Fibroblast of skin of back (primary cell): ENCODE data around the gene MAGEC1. TPM values are rescaled to one million over a fixed set of nuclear protein-coding genes. Genes with fewer than 3 reads are reported as not detected.
"Not testable (repeated sequence)": the region's sequence is repeated elsewhere in the genome, so short reads cannot be mapped to it uniquely, and the experiment has no call there.

ENCODE experiments used
- DNase-seq: peaks from one replicate; pipeline ENCODE4 v3.0.0-alpha.2; 2013
- polyA plus RNA-seq, 2 experiments: library from polyadenylated mRNA; unstranded; fragments of 120-200 nt; gene quantifications; one replicate each; pipeline ENCODE4 v1.2.1, GENCODE V29; 2013; ENCODE audit not compliant: insufficient read length in 2 of 2

The MAGEC1 gene, protein sequence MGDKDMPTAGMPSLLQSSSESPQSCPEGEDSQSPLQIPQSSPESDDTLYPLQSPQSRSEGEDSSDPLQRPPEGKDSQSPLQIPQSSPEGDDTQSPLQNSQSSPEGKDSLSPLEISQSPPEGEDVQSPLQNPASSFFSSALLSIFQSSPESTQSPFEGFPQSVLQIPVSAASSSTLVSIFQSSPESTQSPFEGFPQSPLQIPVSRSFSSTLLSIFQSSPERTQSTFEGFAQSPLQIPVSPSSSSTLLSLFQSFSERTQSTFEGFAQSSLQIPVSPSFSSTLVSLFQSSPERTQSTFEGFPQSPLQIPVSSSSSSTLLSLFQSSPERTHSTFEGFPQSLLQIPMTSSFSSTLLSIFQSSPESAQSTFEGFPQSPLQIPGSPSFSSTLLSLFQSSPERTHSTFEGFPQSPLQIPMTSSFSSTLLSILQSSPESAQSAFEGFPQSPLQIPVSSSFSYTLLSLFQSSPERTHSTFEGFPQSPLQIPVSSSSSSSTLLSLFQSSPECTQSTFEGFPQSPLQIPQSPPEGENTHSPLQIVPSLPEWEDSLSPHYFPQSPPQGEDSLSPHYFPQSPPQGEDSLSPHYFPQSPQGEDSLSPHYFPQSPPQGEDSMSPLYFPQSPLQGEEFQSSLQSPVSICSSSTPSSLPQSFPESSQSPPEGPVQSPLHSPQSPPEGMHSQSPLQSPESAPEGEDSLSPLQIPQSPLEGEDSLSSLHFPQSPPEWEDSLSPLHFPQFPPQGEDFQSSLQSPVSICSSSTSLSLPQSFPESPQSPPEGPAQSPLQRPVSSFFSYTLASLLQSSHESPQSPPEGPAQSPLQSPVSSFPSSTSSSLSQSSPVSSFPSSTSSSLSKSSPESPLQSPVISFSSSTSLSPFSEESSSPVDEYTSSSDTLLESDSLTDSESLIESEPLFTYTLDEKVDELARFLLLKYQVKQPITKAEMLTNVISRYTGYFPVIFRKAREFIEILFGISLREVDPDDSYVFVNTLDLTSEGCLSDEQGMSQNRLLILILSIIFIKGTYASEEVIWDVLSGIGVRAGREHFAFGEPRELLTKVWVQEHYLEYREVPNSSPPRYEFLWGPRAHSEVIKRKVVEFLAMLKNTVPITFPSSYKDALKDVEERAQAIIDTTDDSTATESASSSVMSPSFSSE
- polyA plus RNA-seq (2013, experiment 1 of 2; ENCODE audit: insufficient read length): not detected
- not detected for polyA plus RNA-seq (2013, experiment 2 of 2; ENCODE audit: insufficient read length)

DNA sequence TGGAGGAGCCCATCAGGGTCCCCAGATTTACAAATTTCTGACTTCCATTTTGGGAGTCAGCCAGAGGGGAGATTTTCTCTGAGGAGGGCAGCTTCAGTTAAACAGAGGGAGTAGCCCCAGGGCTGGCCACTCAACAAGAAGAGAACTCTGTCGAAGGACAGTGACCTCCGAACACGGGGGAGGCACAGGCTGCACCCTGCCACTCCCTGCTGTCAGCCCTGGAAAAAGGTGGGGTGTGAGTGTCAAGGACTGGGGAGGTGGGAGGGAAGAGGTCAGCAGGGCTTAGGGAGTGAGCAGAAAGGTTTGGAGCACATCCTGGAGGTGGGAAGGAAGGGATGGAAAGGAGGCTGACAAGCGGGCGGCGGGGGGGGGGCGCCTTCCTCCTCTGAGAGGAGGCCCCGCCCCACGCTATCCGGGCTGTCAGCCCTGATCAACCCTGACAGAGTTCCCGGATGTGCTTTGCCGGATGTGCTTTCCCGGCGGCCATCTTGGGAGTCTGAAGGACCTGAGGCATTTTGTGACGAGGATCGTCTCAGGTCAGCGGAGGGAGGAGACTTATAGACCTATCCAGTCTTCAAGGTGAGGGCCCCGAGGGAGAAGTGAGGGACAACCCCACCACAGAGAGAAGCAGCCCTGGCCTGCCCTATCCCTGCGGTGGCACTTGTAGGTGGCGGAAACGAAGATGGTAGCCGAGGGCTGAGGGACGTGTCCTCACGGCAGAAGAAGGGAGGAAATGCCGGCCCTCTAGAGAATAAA lies at the start of gene MAGEC1:
TSS of gene MAGEC1 (plus strand) at position 495 of the 756 bp plus-strand sequence. CDS start 1,179 bp downstream, outside the sequence.
- DNase-seq: no peak

DNA sequence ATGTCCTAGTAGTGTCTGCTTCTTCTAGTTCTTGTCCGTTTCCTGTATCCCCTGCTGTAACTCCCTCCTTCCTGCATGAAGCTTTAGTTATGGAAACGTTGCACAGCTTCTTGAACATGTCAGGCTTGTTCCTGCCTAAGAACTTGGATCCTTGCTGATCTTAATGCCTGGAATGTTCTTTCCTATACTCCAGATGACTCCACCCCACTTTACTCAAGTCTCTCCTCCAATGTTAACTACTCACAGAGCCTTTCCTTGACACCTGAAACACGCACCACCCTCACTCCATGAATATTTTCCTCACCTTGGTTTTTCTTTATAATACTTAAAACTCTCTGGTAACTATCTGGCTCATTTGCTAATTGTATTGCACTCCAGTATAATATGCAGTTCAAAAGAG lies 46.2 kb upstream of the MAGEC1 start:
- no peak for DNase-seq

DNA sequence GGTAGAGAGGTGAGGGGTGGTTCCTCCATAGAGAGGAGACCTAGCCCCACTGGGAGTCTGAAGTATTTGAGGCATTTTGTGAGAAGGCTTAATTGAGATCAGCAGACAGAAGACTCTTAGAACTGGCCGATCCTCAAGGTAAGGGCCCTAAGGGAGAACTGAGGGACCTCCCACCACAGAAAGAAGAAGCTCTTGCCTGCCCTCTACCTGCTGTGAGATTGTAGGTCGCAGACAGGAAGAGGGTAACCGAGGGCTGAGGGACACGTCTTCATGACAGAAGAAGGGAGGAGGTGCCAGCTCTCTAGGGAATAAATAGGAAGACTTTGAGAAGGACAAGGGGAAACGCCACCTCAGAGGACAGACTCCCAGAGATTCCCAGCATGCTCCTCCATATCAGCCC lies 24.1 kb upstream of the MAGEC1 start:
- DNase-seq: no peak

DNA sequence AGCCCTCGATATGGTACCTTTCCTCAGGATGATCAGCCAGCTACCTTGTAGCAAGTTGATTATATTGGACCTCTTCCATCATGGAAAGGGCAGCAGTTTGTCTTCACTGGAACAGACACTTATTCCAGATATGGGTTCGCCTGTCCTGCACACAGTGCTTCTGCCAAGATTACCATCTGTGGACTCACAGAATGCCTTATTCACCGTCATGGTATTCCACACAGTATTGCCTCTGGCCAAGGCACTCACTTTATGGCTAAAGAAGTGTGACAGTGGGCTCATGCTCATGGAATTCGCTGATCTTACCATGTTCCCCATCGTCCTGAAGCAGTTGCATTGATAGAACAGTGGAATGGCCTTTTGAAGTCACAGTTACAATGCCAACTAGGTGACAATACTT lies 14.9 kb upstream of the MAGEC1 start:
- DNase-seq: not testable (repeated sequence)

DNA sequence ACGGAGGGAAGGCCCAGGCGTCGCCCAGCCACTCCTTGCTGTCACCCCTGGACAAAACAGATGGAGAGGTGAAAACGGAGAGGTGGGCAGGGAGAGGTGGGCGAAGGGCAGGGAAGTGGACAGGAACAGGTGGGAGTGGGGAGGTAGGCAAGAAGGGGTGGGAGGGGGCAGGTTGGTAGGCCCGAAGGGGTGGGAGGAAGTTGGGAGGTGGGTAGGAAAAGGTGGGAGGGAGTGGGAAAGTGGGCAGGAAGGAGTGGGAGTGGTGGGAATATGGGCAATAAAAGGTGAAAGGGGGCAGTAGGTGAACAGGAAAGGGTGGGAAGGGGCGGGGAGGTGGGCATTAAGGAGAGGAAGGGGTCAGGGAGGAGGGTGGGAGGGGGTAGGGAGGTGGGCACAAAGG lies 9.0 kb upstream of the MAGEC1 start:
- DNase-seq: no peak

DNA sequence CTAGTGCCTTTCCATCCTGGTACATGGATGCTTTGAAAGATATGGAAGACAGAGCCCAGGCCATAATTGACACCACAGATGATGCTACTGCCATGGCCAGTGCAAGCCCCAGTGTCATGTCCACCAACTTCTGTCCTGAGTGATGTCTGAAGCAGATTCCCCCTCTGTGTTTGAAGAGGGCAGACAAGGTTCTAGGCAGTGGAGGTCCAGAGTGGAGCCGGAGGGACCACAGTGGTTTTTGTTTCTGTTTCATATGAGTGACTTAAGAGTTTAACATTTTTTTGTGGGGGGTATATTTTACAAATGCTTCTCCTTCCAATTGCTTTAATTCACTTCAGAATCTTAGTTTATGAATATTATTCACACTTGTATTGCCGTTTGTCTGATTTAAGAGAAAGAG lies 6.0 kb upstream of the MAGEC1 start:
- no peak for DNase-seq

DNA sequence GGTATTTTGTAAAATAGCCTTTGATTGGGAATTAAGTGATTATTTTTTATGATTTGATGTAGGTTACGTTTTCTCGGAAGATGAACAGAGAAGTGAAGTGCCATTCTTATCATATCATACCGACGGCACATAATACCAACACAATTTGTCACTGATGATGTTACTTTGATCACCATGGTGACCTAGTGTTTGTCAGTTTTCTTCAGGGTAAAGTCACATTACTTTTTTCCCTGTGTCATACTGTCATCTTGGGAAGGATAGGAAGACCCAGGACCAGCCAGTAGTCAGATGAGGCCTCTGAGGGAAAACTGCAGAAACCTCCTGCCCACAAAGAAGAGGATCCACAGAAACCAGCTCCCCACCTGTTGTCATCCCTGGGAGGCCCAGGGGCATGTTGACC lies 1.3 kb upstream of the MAGEC1 start:
- DNase-seq: no peak

DNA sequence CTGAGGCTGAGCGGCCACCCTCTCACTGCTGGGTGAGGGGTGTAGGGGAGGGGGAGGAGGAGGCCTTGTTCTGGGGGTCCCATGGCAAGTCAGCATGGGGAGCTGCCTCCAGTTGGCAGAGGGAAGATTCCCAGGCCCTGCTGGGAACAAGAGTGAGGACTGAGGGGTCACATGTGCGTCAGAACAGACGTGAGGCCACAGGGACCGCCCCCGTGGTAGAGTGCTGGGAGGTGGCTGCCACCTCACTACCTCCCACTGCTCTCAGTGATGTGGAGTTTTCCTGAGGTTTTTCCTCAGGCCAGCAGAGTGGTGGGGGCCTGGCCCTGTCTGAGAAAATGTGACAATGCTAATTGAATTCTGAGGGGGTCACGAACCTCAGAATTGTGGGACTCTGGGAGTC lies 568 bp downstream of the MAGEC1 start:
- no peak for DNase-seq

DNA sequence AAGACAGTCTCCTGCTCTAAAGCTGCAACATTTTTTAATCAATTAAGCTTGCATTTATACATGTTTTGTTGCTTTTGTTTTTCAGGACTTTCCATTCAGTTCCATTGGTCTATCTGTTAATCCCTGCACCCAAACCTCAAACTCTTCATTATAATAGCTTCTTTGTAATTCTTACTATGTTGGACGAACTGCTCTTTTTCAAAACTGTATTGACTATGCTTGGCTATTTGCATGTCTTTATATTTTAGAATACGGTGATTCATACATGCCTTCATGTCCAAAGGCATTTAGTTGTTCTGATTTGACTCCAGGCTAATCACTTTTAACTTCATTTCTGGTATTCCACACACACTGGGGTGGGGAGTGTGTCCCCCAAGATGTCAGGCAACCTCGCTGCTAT lies 14.1 kb downstream of the MAGEC1 start:
- DNase-seq: no peak

DNA sequence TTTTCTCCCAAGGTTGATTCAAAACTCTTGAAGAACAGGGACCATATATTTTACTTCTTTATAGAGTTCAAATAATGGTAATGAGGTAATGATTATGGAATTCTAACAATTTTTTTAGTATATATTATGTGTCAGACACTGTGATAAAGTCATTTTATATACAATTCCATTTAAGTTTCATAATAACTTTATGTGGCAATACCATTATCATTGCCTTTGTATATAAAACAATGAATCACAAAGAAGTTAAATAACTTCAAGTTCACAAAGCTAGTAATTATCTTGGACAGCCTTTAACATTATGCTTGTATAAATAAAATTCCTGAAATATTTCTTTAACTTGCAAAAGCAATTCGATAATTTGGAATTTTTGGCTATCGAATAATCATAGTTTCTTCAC lies 20.6 kb downstream of the MAGEC1 start:
- DNase-seq: no peak

DNA sequence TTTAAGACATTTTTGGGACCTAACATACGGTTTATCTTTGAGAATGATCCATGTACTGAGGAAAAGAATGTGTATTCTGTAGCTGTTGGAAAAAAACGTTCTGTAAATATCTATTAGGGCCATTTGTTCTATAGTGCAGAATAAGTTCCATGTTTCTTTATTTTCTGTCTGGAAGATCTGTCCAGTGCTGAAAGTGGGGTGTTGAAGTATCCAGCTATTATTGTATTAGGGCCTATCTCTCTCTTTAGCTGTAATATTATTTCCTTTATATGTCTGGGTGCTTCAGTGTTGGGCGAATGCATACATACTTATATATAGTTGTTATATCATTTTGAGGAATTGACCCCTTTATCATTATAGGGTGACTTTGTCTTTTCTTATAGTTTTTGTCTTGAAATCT lies 24.7 kb downstream of the MAGEC1 start:
- DNase-seq: no peak

DNA sequence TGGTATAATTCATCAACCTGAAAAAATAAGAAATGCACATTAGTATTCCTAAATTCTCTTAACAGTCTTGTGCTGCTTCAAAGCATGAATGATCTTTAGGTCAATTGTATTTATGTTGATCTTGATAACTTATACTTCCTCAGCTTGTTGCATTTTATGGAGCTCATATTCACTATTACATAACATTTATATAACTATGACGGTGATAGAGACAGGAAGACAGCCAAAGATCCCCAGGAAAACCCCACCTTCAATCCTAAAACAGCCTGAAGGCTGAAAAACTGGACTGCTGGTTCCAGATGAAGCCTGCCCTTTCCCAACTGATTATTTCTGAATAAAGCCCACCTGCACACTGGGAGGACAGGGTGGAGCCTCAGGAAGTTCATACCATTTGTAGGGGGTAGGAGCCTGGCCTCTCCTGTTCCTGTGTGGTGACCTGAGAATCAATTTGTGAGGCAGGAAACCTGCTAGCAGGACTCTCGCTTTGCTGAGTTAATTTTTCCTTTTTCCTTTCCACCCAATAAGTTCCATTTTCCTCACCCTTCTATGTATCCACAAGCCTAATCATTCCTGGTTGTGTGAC lies 30.5 kb downstream of the MAGEC1 start:
- no peak for DNase-seq

DNA sequence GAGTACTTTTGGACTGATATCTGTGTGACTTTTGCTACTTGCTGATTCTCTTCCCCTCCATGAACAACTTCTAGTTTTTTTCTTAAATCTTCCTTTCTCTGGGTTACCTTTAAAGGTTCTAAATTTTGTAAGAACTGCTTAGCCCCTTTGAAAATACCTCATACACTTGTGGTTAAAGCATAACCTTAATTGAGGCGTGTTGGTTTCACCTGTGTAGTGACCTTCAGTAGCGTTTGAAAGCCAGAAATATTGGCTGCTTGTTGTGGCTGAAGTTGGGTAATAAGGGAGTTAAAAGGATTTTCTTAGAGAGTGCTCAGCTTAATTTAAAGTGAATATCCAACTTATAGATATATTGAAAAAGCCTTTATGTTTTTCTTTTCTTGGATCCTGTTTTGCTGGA lies 32.0 kb downstream of the MAGEC1 start:
- DNase-seq: no peak

DNA sequence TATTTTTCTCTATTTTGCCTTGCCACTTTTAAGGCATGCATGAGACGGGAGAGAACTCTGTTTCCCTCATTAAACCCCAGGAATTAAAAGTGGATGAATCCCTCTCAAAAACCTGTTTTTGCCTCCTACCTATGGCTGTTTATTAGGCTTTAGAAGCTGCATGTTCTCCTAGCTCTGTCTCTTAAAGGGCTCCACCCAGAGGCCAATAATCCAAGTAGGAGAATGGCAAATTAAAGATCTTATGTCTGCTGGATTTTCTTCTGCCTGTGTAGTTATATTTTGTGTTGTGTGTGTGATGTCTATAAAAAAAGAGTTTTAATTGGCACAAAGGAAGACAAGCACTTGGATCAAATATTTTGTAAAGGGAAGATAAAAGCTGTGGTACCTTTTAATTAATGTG lies 32.4 kb downstream of the MAGEC1 start:
- no peak for DNase-seq

DNA sequence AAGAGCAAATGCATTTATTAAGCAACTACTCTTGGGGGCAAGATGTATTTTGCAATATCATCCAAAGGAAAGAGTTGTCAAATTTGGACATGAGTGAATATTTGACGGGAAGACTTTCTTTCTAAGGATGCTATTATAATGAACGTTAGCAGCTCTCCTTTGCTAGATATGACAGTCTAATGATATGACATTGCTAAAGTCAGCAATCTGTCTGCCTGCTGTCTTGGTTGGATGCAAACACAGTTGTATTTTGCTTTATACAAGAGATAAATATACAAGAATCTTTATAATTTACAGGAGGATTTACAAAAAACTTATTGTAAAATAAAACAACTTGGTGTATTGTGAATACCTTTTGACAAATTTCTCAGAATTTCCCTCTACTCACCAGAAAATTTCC lies 37.5 kb downstream of the MAGEC1 start:
- DNase-seq: no peak

DNA sequence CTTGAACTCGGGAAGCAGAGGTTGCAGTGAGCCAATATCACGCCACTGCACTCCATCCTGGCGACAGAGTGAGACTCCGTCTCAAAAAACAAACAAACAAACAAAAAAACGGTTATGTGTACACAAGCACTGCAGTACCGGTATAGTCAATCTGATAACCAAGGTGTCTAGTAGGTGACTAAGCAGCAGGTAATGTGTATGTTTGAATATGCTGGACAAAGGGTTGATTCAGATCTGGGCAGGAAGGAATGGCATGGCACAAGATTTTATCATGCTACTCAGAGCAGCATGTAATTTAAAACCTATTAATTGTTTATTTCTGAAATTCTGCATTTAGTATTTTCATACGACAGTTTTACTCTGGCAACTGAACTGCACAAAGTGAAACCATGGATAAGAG lies 41.7 kb downstream of the MAGEC1 start:
- DNase-seq: no peak

DNA sequence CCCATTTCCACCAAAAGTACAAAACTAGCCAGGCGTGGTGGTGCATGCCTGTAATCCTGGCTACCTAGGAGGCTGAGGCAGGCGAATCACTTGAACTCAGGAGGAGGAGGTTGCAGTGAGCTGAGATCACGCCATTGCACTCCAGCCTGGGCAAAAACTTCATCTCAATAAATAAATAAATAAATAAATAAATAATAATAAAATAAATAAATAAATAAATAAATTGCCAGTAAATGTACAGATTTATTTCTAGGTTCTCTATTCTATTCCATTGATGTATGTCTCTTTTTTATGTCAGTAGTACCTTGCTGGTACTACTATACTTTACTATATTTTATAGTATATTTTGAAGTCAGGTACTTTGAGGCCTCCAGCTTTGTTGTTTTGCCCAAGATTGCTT lies 43.7 kb downstream of the MAGEC1 start:
- DNase-seq: no peak

DNA sequence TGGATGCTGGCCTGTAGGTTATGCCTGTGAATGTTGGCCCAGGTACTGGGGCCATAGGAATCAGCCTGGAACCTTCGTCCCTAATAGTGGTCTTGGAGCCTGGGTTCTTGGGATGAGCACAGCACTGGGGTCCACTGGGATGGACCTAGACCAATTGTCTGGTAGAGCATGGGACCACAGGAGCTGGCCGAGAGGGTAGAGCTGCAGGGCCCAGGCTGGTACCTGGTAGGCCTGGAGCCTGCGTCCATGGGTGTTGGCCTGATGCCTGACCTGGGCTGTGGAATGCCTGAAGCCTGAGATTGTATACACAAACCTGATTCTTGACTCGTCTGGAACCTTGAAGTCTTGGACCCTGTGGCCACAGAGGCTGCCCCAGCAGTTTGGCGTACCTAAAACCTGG lies 48.9 kb downstream of the MAGEC1 start:
- DNase-seq: no peak

DNA sequence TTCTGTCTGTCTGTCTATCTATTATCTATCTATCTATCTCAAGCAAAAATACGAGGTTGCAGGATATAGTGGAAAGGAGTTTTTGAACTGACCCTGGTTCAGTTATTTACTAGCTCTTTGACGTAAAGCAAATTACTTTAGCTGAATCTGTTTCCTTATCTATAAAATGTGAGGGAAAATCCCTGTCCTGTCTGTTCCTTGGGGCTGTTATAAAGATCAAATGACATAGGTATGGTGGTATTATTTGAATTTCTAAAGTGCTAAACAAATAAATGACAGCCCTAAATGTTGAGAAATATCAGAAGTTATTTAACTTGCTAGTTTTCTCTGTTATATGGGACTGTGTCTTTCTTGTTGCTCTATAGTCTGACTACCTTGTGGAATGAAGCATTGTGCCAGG lies 55.0 kb downstream of the MAGEC1 start:
- no peak for DNase-seq
